DND-41 (cell line): ENCODE results near the gene ITGA8.

ENCODE experiments used
- ATAC-seq: fragments of 200-7000 bp; cut with Tn5 transposase; 3 replicates; pipeline ENCODE4 v1.9.1; 2021; ENCODE audit warnings: low read depth; ENCODE audit not compliant: insufficient read depth
- DNase-seq: peaks from one replicate; pipeline ENCODE4 v3.0.0-alpha.2; 2020
- H2AFZ ChIP-seq: 2 replicates; pipeline ENCODE4 v1.6.0; 2012; ENCODE audit warnings: low read depth, low read length
- H3K27ac ChIP-seq: 2 replicates; pipeline ENCODE4 v1.5.1; 2012; ENCODE audit warnings: low read length, inconsistent platforms
- H3K27me3 ChIP-seq: fragments of 200-600 bp; sonication (generic); 2 replicates; pipeline ENCODE4 v1.6.0; 2012; ENCODE audit warnings: low read length, mild to moderate bottlenecking, inconsistent platforms; ENCODE audit not compliant: insufficient read depth, poor library complexity
- H3K36me3 ChIP-seq: 2 replicates; pipeline ENCODE4 v1.5.1; 2012; ENCODE audit warnings: low read length, inconsistent platforms; ENCODE audit not compliant: insufficient read depth
- H3K4me1 ChIP-seq: 2 replicates; pipeline ENCODE4 v1.5.1; 2012; ENCODE audit warnings: mild to moderate bottlenecking, low read length; ENCODE audit not compliant: insufficient read depth
- H3K4me2 ChIP-seq: 2 replicates; pipeline ENCODE4 v1.6.0; 2012; ENCODE audit warnings: mild to moderate bottlenecking, moderate library complexity, low read length, inconsistent platforms; ENCODE audit not compliant: insufficient read depth
- H3K4me3 ChIP-seq, 2 experiments: fragments of 200-600 bp in 1 of 2; shearing (Covaris generic) in 1 of 2; 2 replicates each; pipeline ENCODE4 v1.5.1; 2012 to 2016; ENCODE audit warnings: inconsistent platforms in 2 of 2, low read length in 2 of 2, mild to moderate bottlenecking in 2 of 2, low read depth in 1 of 2, moderate library complexity in 1 of 2
- H3K79me2 ChIP-seq: 2 replicates; pipeline ENCODE4 v1.6.0; 2012; ENCODE audit warnings: low read length, inconsistent platforms; ENCODE audit not compliant: insufficient read depth
- H3K9ac ChIP-seq: 2 replicates; pipeline ENCODE4 v1.6.0; 2012; ENCODE audit warnings: low read depth, mild to moderate bottlenecking, inconsistent platforms, low read length, moderate library complexity
- H3K9me3 ChIP-seq: 2 replicates; pipeline ENCODE4 v1.5.1; 2012; ENCODE audit warnings: low read length, moderate library complexity, mild to moderate bottlenecking, inconsistent platforms; ENCODE audit not compliant: insufficient read depth, severe bottlenecking
- H4K20me1 ChIP-seq: 2 replicates; pipeline ENCODE4 v1.6.0; 2012; ENCODE audit warnings: low read length; ENCODE audit not compliant: insufficient read depth
- EZH2 ChIP-seq: IDR thresholded peaks from 3 replicates; pipeline ENCODE4 v1.6.1; 2012; ENCODE audit warnings: borderline replicate concordance, low read depth, mild to moderate bottlenecking, moderate library complexity, low read length, inconsistent platforms; ENCODE audit not compliant: severe bottlenecking
- TF ChIP-seq, protein P1 (sequence below): IDR thresholded peaks from 2 replicates; pipeline ENCODE4 v1.5.1; 2012; ENCODE audit warnings: borderline replicate concordance, low read length, moderate library complexity, mild to moderate bottlenecking; ENCODE audit not compliant: poor library complexity, severe bottlenecking; ENCODE audit errors: extremely low read depth

Gene ITGA8

DNA sequence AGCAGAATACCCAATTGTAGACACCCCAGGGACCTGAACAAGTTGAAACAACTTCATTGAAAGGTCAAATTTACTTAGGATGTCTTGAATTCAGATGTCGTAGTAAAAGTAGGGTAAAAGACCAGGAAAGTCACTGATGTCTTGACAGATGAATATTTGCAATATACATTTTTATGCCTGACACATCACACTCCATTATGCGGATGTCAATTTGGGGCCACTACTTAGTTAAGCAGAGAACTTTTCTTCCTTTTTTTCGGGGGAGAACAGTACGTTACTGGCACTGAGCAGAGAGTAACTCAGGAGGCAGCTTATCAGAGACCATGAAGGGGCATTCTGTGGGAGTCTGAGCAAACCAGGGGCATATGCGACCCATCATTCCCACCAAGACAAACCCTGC, 4.9 kb downstream of the ITGA8 start:
- TF ChIP-seq, protein P1, sequence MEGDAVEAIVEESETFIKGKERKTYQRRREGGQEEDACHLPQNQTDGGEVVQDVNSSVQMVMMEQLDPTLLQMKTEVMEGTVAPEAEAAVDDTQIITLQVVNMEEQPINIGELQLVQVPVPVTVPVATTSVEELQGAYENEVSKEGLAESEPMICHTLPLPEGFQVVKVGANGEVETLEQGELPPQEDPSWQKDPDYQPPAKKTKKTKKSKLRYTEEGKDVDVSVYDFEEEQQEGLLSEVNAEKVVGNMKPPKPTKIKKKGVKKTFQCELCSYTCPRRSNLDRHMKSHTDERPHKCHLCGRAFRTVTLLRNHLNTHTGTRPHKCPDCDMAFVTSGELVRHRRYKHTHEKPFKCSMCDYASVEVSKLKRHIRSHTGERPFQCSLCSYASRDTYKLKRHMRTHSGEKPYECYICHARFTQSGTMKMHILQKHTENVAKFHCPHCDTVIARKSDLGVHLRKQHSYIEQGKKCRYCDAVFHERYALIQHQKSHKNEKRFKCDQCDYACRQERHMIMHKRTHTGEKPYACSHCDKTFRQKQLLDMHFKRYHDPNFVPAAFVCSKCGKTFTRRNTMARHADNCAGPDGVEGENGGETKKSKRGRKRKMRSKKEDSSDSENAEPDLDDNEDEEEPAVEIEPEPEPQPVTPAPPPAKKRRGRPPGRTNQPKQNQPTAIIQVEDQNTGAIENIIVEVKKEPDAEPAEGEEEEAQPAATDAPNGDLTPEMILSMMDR = no peak
- TF ChIP-seq EZH2 = no peak

DNA sequence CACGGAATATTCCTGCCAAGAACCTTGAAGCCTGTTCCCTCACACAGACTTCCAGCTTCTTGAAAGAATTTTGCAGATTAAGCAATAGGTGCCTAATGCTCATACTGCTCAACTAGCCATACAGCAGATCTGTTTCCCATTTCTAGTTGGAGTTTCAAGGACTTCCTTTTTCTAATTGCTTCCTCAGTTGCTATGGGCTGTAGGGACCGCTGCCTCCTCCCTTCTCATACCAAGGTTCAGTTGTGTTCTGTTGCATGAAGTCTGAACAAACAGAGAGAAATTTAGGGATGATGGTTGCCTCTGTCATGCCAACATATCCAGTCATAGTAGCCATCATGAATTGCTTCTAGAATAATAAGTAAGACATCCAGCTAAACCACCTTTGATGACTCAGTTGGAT, 6.8 kb downstream of the ITGA8 start:
- H3K4me3 ChIP-seq = no peak overlapping the region
- H3K27ac ChIP-seq = no peak overlapping the region
- H3K27me3 ChIP-seq = peaks cover 22% of the 10 kb centered on the region
- H2AFZ ChIP-seq = no peak overlapping the region
- ATAC-seq (no peak), DNase-seq (no peak)
- TF ChIP-seq, protein P1 = no peak
- TF ChIP-seq EZH2 = no peak
- H3K9me3 ChIP-seq = no peaks in the 10 kb centered on the region
- H3K9ac ChIP-seq = no peak overlapping the region
- no peaks in the 10 kb centered on the region for H3K79me2 ChIP-seq
- H4K20me1 ChIP-seq = no peaks in the 10 kb centered on the region
- no peaks in the 10 kb centered on the region for H3K36me3 ChIP-seq
- no peaks in the 10 kb centered on the region for H3K4me1 ChIP-seq
- H3K4me2 ChIP-seq = no peak overlapping the region

More for the DNA sequence above, 4.9 kb downstream of the ITGA8 start:
- H3K27ac ChIP-seq = no peak overlapping the region
- no peak overlapping the region for H3K4me2 ChIP-seq
- no peaks in the 10 kb centered on the region for H3K4me1 ChIP-seq
- ATAC-seq (no peak), DNase-seq (no peak)
- no peak overlapping the region for H2AFZ ChIP-seq
- H3K9me3 ChIP-seq = no peaks in the 10 kb centered on the region
- peaks cover 22% of the 10 kb centered on the region for H3K27me3 ChIP-seq
- no peak overlapping the region for H3K4me3 ChIP-seq
- no peak overlapping the region for H3K9ac ChIP-seq
- no peaks in the 10 kb centered on the region for H3K36me3 ChIP-seq
- no peaks in the 10 kb centered on the region for H3K79me2 ChIP-seq
- no peaks in the 10 kb centered on the region for H4K20me1 ChIP-seq

DNA sequence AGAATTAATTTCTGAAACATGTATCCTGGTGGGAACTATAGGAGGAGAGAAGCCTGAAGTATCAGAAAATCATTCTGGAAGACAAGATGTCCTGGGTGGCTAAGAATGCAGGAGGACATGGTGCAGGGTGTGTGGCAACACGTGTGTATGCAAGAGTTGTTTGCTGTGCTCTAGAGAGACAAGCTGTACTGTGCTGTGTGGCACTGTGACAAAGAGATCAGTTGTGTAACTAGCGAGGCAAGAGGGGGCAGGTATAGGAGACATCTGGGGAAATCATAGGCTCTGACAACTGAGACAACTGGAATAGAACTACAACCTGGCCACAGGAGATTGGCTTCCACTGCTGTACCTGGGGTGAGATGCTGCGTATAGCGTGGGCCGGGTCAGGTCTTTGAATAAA, 9.3 kb downstream of the ITGA8 start:
- Histone ChIP-seq H3K9me3 (no peaks in the 10 kb centered on the region), H3K27ac (no peak overlapping the region), H3K36me3 (no peaks in the 10 kb centered on the region), H3K4me3 (no peak overlapping the region), H4K20me1 (no peaks in the 10 kb centered on the region), H3K4me1 (no peaks in the 10 kb centered on the region), H3K79me2 (no peaks in the 10 kb centered on the region), H2AFZ (no peak overlapping the region), H3K4me2 (no peak overlapping the region), H3K27me3 (peaks cover 16% of the 10 kb centered on the region), H3K9ac (no peak overlapping the region)
- DNase-seq (no peak), ATAC-seq (no peak)
- no peak for TF ChIP-seq EZH2
- TF ChIP-seq, protein P1 = no peak

DNA sequence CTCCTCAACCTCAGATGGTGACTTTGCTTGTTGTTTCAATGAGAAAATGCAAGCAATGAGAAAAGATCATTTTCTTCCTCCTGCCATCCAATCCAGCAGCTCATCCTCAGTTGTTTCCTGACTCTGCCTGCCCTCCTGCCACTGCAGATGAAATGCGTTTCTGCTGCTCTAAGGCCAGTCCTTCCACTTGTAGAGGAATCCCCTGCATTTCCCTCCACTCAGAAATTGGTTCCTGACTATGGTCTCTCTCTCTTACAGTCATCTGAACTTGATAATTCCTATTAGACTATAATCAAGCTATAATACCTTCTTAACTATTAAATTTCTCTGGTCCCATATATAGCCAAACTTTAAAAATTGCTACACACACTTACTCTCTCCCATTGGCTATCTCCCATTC, 14.4 kb downstream of the ITGA8 start:
- no peaks in the 10 kb centered on the region for H3K36me3 ChIP-seq
- H4K20me1 ChIP-seq = no peaks in the 10 kb centered on the region
- H3K4me3 ChIP-seq = no peak overlapping the region
- H3K27ac ChIP-seq = no peak overlapping the region
- no peaks in the 10 kb centered on the region for H3K4me1 ChIP-seq
- H3K79me2 ChIP-seq = no peaks in the 10 kb centered on the region
- no peaks in the 10 kb centered on the region for H3K27me3 ChIP-seq
- no peak overlapping the region for H3K9ac ChIP-seq
- ATAC-seq = no peak
- DNase-seq = no peak
- TF ChIP-seq EZH2 = no peak
- TF ChIP-seq, protein P1 = no peak
- H3K4me2 ChIP-seq = no peak overlapping the region
- H3K9me3 ChIP-seq = no peaks in the 10 kb centered on the region
- H2AFZ ChIP-seq = no peak overlapping the region
